ENCODE results near the gene BSN.
"Not testable (repeated sequence)": the region's sequence is repeated elsewhere in the genome, so short reads cannot be mapped to it uniquely, and the experiment has no call there.

BSN gene

GRCh38 chr3:49534581-49535441, 19.5 kb upstream of the BSN start:
- DNase-seq (ENCODE audit: low read depth) = no peak

GRCh38 chr3:49535971-49536874, 18.1 kb upstream of the BSN start:
- DNase-seq (ENCODE audit: low read depth) = no peak

- DNase-seq (ENCODE audit: low read depth) = no peak
Measured at GRCh38 chr3:49536875-49537533, 17.3 kb upstream of the BSN start.

GRCh38 chr3:49539659-49540560, 14.4 kb upstream of the BSN start:
- peak; percentile 85 for DNase-seq (ENCODE audit: low read depth)

GRCh38 chr3:49552087-49552486, 2.2 kb upstream of the BSN start:
- DNase-seq (ENCODE audit: low read depth) = no peak

GRCh38 chr3:49553324-49553691, 969 bp upstream of the BSN start:
- DNase-seq (ENCODE audit: low read depth) = no peak

- DNase-seq (ENCODE audit: low read depth) = peak; percentile 40
Measured at GRCh38 chr3:49554633-49555265, 472 bp downstream of the BSN start.

GRCh38 chr3:49556500-49557275, 2.4 kb downstream of the BSN start:
- DNase-seq (ENCODE audit: low read depth) = no peak

- no peak for DNase-seq (ENCODE audit: low read depth)
Measured at GRCh38 chr3:49563040-49563578, 8.8 kb downstream of the BSN start.

- no peak for DNase-seq (ENCODE audit: low read depth)
Measured at GRCh38 chr3:49563766-49564165, 9.5 kb downstream of the BSN start.

GRCh38 chr3:49566312-49566711, 12.0 kb downstream of the BSN start:
- no peak for DNase-seq (ENCODE audit: low read depth)

- no peak for DNase-seq (ENCODE audit: low read depth)
Measured at GRCh38 chr3:49567406-49567805, 13.1 kb downstream of the BSN start.

- DNase-seq (ENCODE audit: low read depth) = no peak
Measured at GRCh38 chr3:49568965-49569364, 14.7 kb downstream of the BSN start.

GRCh38 chr3:49570028-49570654, 15.9 kb downstream of the BSN start:
- no peak for DNase-seq (ENCODE audit: low read depth)

- DNase-seq (ENCODE audit: low read depth) = no peak
Measured at GRCh38 chr3:49582177-49582576, 27.9 kb downstream of the BSN start.

- DNase-seq (ENCODE audit: low read depth) = not testable (repeated sequence)
Measured at GRCh38 chr3:49585261-49585755, 31.0 kb downstream of the BSN start.

- no peak for DNase-seq (ENCODE audit: low read depth)
Measured at GRCh38 chr3:49591615-49592014, 37.3 kb downstream of the BSN start.

GRCh38 chr3:49593041-49593440, 38.8 kb downstream of the BSN start:
- DNase-seq (ENCODE audit: low read depth) = no peak

- no peak for DNase-seq (ENCODE audit: low read depth)
Measured at GRCh38 chr3:49600781-49601180, 46.5 kb downstream of the BSN start.
